VCaP (cell line): ENCODE data around the gene SYNM.

ENCODE experiments used
- H3K27ac ChIP-seq: fragments of 450-650 bp; 2 replicates; pipeline ENCODE4 v1.5.1; 2017
- CTCF ChIP-seq: fragments of 450-650 bp; conservative IDR thresholded peaks from 2 replicates; pipeline ENCODE4 v1.5.1; 2017; ENCODE audit warnings: mild to moderate bottlenecking, moderate library complexity

The SYNM gene

GRCh38 chr15:99090938-99091337 lies 13.9 kb upstream of the SYNM start:
- no peak overlapping the region for H3K27ac ChIP-seq
- no peak for TF ChIP-seq CTCF

GRCh38 chr15:99092554-99093172 lies 12.2 kb upstream of the SYNM start:
- no peak overlapping the region for H3K27ac ChIP-seq
- no peak for TF ChIP-seq CTCF

- no peak overlapping the region for H3K27ac ChIP-seq
- TF ChIP-seq CTCF = no peak
These were observed 9.3 kb upstream of the SYNM start for GRCh38 chr15:99095626-99096025.

GRCh38 chr15:99096173-99096893 lies 8.5 kb upstream of the SYNM start:
- no peak overlapping the region for H3K27ac ChIP-seq
- no peak for TF ChIP-seq CTCF

- H3K27ac ChIP-seq = no peak overlapping the region
- TF ChIP-seq CTCF = no peak
These were observed 7.9 kb upstream of the SYNM start for GRCh38 chr15:99096894-99097426.

DNA sequence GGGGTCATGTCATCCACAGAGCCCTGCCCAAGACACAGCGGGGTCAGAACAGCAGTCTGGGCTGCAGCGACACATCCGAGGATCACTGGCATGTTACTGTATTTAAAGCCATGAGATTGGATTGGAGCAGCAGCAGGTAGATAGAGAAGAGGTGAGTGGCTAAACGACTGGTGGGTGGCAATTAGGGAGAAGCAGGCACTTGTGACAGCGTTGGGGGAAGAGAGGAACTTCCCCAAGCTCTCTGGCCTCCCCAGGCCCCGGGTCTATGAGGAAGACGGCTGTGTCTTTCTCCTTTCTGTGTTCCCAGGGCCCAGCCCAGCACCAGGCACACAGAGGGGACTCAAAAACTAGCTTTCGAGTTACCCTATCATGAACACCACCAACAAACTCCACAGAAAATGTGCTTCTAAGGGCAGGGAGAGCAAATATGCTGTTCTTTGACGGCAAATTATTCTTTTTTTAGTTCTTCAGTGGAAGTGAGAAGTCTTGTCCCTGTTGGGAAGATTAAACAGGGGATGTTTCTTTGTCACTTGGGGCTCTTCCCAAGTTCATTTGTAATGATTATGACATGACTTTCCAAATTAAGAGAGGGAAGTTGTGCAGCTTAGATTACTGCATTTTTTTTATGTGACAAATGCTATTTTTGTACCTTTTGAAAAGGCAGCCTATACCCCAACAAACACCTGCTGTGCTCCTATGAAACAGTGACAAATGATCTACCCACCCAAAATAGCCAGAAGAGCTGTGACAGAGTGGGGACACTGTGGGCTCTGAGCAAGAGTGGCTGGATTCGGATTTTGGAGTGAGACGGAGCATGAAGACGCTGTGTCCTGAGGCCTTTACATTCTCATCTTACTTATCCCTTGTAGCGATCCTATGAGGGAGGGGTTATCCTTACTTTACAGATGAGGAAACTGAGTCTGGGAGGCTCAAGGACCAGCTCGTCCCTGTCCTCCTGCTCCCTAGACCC lies 7.2 kb upstream of the SYNM start:
- no peak overlapping the region for H3K27ac ChIP-seq
- TF ChIP-seq CTCF = no peak

DNA sequence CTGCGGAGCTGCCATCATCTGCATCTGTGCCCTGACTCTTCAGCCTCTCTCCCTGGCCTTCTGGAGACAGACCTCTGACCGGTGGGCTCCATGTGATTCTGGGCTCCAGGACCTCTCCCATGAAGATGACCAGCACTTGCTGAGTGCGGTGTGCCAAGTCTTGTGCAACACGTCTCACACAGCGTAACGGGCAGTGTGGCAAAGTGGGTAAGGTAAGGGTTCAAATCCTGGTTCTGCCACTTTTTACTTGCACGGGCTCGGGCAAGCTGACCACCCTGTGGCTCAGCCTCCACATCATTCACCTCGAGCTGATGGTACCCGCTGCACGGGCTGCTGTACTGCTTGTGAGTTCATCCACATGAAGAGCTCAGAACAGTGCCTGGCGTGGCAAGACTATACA lies 6.5 kb upstream of the SYNM start:
- no peak for TF ChIP-seq CTCF
- no peak overlapping the region for H3K27ac ChIP-seq
